ENCODE results near the gene MPP2.

Gene MPP2

DNA sequence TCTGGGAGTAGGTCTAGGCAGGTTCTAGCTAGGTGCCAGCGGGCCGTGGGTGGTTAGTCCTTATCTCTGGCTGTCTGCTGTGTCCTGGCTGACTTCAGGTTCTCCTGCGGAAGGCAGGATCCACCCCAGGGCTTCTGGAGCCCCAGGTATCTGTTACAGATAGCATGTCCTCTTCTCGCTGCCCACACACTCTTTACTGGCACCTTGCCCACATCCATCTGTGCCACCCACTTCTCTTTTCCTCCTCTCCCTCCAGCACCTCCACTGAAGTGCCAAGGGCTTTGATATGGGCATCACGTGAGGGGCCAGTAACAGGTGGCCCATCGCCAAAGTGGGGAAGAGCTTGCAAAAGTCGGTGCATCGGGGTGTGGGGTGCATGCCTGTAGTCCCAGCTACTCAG lies 4.6 kb upstream of the MPP2 start:
- H3K36me3 ChIP-seq (ENCODE audit: insufficient read depth), result no peaks in the 10 kb centered on the region
- H3K4me1 ChIP-seq (ENCODE audit: low read depth, poor library complexity, severe bottlenecking), result peaks cover 12% of the 10 kb centered on the region
- H4K20me1 ChIP-seq (ENCODE audit: insufficient read depth), result no peaks in the 10 kb centered on the region
- no peak overlapping the region for H3K4me3 ChIP-seq (IDR thresholded peaks at IDR 0.05; ENCODE audit: insufficient read depth, low read depth, low read length)
- H2AFZ ChIP-seq (ENCODE audit: low read depth), result no peak overlapping the region
- TF ChIP-seq, protein P1, sequence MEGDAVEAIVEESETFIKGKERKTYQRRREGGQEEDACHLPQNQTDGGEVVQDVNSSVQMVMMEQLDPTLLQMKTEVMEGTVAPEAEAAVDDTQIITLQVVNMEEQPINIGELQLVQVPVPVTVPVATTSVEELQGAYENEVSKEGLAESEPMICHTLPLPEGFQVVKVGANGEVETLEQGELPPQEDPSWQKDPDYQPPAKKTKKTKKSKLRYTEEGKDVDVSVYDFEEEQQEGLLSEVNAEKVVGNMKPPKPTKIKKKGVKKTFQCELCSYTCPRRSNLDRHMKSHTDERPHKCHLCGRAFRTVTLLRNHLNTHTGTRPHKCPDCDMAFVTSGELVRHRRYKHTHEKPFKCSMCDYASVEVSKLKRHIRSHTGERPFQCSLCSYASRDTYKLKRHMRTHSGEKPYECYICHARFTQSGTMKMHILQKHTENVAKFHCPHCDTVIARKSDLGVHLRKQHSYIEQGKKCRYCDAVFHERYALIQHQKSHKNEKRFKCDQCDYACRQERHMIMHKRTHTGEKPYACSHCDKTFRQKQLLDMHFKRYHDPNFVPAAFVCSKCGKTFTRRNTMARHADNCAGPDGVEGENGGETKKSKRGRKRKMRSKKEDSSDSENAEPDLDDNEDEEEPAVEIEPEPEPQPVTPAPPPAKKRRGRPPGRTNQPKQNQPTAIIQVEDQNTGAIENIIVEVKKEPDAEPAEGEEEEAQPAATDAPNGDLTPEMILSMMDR (conservative IDR thresholded peaks at IDR 0.05; ENCODE audit: low read depth, low read length), result no peak
- H3K27ac ChIP-seq, result no peak overlapping the region
- H3K9ac ChIP-seq, result no peak overlapping the region
- H3K79me2 ChIP-seq (ENCODE audit: insufficient read depth, low read depth), result no peaks in the 10 kb centered on the region
- peaks cover 52% of the 10 kb centered on the region for H3K27me3 ChIP-seq (ENCODE audit: insufficient read depth, low read depth)
- no peak overlapping the region for H3K4me2 ChIP-seq

DNA sequence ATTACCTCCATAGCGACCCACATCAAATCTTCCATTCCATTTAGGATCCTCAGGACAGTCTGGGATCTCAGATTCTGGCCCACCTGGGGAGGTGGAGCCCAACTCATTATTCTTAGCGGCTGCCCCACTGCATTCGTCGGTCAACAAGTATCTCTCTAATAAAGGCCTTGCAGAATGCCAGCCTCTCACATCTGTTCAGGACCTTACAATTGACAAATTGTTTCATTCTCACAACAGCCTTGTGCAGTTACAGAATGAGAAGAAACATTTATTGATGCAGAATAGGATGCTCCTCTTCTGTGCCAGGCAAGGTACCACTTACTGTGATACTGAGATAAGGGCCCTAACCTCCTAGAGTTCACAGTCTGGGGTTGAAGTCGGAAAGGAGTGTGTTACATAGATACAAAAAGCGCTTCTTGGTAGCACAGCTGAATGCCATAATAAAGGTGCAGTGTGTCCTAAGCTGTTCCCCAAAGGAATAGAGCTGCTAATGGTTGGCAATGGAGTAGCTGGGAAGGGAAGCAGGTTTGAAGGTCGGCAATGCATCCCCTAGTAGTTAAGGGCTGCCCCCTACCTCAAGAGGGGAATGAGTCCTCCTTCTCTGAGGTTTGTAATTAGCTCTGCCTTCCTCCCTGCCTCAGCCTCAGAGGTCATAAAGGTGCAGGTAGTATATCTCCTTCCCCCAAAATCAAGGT lies 2.3 kb upstream of the MPP2 start:
- no peak overlapping the region for H3K4me3 ChIP-seq (IDR thresholded peaks at IDR 0.05; ENCODE audit: insufficient read depth, low read depth, low read length)
- peaks cover 12% of the 10 kb centered on the region for H3K4me1 ChIP-seq (ENCODE audit: low read depth, poor library complexity, severe bottlenecking)
- no peak overlapping the region for H3K9ac ChIP-seq
- no peak overlapping the region for H2AFZ ChIP-seq (ENCODE audit: low read depth)
- no peak overlapping the region for H3K4me2 ChIP-seq
- TF ChIP-seq, protein P1 (conservative IDR thresholded peaks at IDR 0.05; ENCODE audit: low read depth, low read length), result no peak
- H3K36me3 ChIP-seq (ENCODE audit: insufficient read depth), result no peaks in the 10 kb centered on the region
- H3K27me3 ChIP-seq (ENCODE audit: insufficient read depth, low read depth), result peaks cover 63% of the 10 kb centered on the region
- no peaks in the 10 kb centered on the region for H4K20me1 ChIP-seq (ENCODE audit: insufficient read depth)
- H3K27ac ChIP-seq, result no peak overlapping the region
- no peaks in the 10 kb centered on the region for H3K79me2 ChIP-seq (ENCODE audit: insufficient read depth, low read depth)

DNA sequence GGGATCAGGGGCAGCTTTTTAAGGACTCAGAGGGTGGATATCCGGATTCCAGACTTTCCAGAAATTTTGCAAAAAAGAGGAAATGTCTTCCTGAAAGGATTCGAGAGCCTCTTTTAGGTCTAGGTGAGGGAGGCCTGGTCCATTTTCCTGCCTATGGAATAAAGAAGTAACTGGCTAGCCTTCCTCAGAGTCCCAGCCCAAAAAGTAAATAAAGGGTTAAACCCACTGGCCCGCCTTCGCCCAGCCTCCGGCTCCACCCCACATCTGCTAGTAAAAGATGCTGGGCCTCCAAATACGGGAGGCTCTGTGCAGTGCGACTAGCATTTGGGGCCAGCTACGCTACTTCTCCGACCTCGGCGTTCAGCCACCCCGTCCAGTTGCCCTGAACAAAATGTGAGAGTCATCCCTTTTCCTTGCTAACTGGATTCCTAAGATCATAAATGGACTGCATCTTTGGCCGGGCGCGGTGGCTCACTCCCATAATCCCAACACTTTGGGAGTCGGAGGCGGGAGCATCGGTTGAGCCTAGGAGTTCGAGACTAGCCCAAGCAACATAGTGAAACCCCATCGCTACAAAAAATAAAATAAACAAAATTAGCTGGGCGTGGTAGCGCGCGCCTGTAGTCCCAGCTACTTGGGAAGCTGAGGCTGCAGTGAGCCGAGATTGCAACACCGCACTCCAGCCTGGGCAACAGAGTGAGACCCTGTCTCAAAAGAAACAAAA lies 824 bp upstream of the MPP2 start:
- H3K4me3 ChIP-seq (IDR thresholded peaks at IDR 0.05; ENCODE audit: insufficient read depth, low read depth, low read length), result no peak overlapping the region
- peak overlapping the region; percentile 92 for H3K4me2 ChIP-seq
- TF ChIP-seq, protein P1 (conservative IDR thresholded peaks at IDR 0.05; ENCODE audit: low read depth, low read length), result no peak
- H3K36me3 ChIP-seq (ENCODE audit: insufficient read depth), result no peaks in the 10 kb centered on the region
- H3K79me2 ChIP-seq (ENCODE audit: insufficient read depth, low read depth), result no peaks in the 10 kb centered on the region
- peaks cover 52% of the 10 kb centered on the region for H3K27me3 ChIP-seq (ENCODE audit: insufficient read depth, low read depth)
- H4K20me1 ChIP-seq (ENCODE audit: insufficient read depth), result no peaks in the 10 kb centered on the region
- H3K9ac ChIP-seq, result no peak overlapping the region
- H2AFZ ChIP-seq (ENCODE audit: low read depth), result peak overlapping the region; percentile 71
- H3K27ac ChIP-seq, result no peak overlapping the region
- H3K4me1 ChIP-seq (ENCODE audit: low read depth, poor library complexity, severe bottlenecking), result peaks cover 12% of the 10 kb centered on the region

DNA sequence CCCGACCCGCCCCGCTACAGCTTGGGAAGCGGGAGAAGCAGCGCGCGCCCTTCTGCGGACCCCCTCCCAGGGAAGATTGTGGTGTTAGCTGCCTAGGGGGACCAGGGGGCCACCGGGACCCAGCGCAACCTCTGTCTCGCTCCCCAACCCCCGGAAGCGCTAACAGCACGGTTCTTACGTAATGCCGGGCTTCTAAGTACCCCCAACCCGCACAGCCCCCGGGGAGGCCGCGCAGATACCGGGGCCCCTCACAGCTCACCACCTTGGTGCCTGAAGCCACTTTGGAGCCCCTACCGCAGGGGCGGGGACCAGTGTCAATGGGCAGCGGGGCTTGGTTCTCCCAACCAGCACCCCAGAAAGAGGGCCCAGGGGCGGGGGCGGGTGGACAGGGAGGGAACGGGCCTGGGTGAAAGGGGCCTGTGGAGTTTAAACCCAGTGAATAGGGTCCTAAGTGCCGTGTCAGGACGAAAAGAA lies 348 bp downstream of the MPP2 start:
- peak overlapping the region; percentile 71 for H2AFZ ChIP-seq (ENCODE audit: low read depth)
- no peaks in the 10 kb centered on the region for H3K36me3 ChIP-seq (ENCODE audit: insufficient read depth)
- H3K27me3 ChIP-seq (ENCODE audit: insufficient read depth, low read depth), result peaks cover 52% of the 10 kb centered on the region
- no peak overlapping the region for H3K4me3 ChIP-seq (IDR thresholded peaks at IDR 0.05; ENCODE audit: insufficient read depth, low read depth, low read length)
- no peaks in the 10 kb centered on the region for H3K79me2 ChIP-seq (ENCODE audit: insufficient read depth, low read depth)
- H3K4me1 ChIP-seq (ENCODE audit: low read depth, poor library complexity, severe bottlenecking), result peaks cover 12% of the 10 kb centered on the region
- H4K20me1 ChIP-seq (ENCODE audit: insufficient read depth), result no peaks in the 10 kb centered on the region
- H3K9ac ChIP-seq, result no peak overlapping the region
- TF ChIP-seq, protein P1 (conservative IDR thresholded peaks at IDR 0.05; ENCODE audit: low read depth, low read length), result no peak
- H3K27ac ChIP-seq, result no peak overlapping the region
- peak overlapping the region; percentile 92 for H3K4me2 ChIP-seq
